ENCODE results near the gene PCDHA13. TPM values are rescaled to one million over a fixed set of nuclear protein-coding genes. Genes with fewer than 3 reads are reported as not detected.
"Not testable (repeated sequence)": the region's sequence is repeated elsewhere in the genome, so short reads cannot be mapped to it uniquely, and the experiment has no call there.

Gene PCDHA13
- total RNA-seq, 1 donor from 2014 or later: 6.1 TPM

- H3K27ac Mint-ChIP-seq: no peak within 1 kb of the TSS
- no peak within 1 kb of the TSS for H3K4me3 Mint-ChIP-seq
- peaks cover 54% of the 10 kb centered on the region for H3K36me3 Mint-ChIP-seq
- H3K27me3 Mint-ChIP-seq (ENCODE audit: low read depth): no peaks in the 10 kb centered on the region
- H3K9me3 Mint-ChIP-seq: peaks cover 36% of the 10 kb centered on the region
- H3K4me1 Mint-ChIP-seq: no peaks in the 10 kb centered on the region
- TF ChIP-seq CTCF (IDR thresholded peaks at IDR 0.05; ENCODE audit: unreplicated experiment): peak; percentile 44
- DNase-seq (ENCODE audit: low spot score in 2 of 2, unreplicated experiment in 2 of 2): no peak
These were observed 40.7 kb upstream of the PCDHA13 start, which contains the start of gene PCDHA8 for GRCh38 chr5:140840978-140841962. Gene PCDHA8 (plus strand): TSS chr5:140841187. CDS start chr5:140841322, 135 bp downstream.

- Mint-ChIP-seq H3K9me3 (peaks cover 46% of the 10 kb centered on the region), H3K4me3 (no peak overlapping the region), H3K27ac (no peak overlapping the region), H3K36me3 (peaks cover 60% of the 10 kb centered on the region), H3K27me3 (ENCODE audit: low read depth) (no peaks in the 10 kb centered on the region), H3K4me1 (no peaks in the 10 kb centered on the region)
- TF ChIP-seq CTCF (IDR thresholded peaks at IDR 0.05; ENCODE audit: unreplicated experiment): no peak
- DNase-seq (ENCODE audit: low spot score in 2 of 2, unreplicated experiment in 2 of 2): no peak
These were observed 38.9 kb upstream of the PCDHA13 start for GRCh38 chr5:140842798-140843733.

GRCh38 chr5:140848139-140849102 lies 33.5 kb upstream of the PCDHA13 start, which contains the start of gene PCDHA9:
Gene PCDHA9 (plus strand): TSS chr5:140848382. CDS start chr5:140848496, 114 bp downstream.
- H3K27me3 Mint-ChIP-seq (ENCODE audit: low read depth); H3K27ac Mint-ChIP-seq; H3K4me1 Mint-ChIP-seq; DNase-seq (ENCODE audit: low spot score in 2 of 2, unreplicated experiment in 2 of 2): not testable (repeated sequence)
- Mint-ChIP-seq H3K36me3 (peaks cover 53% of the 10 kb centered on the region), H3K9me3 (peaks cover 39% of the 10 kb centered on the region), H3K4me3 (peak within 1 kb of the TSS; percentile 8)

GRCh38 chr5:140849831-140850634 lies 31.9 kb upstream of the PCDHA13 start:
- not testable (repeated sequence) for H3K4me1 Mint-ChIP-seq; H3K27ac Mint-ChIP-seq; H3K4me3 Mint-ChIP-seq; H3K27me3 Mint-ChIP-seq (ENCODE audit: low read depth); DNase-seq (ENCODE audit: low spot score in 2 of 2, unreplicated experiment in 2 of 2)
- peaks cover 37% of the 10 kb centered on the region for H3K9me3 Mint-ChIP-seq
- H3K36me3 Mint-ChIP-seq: peaks cover 48% of the 10 kb centered on the region

GRCh38 chr5:140855772-140856674 lies 25.9 kb upstream of the PCDHA13 start, which contains the start of gene PCDHA10:
Gene PCDHA10 (plus strand): TSS chr5:140855897. CDS start chr5:140856049, 152 bp downstream.
- no peaks in the 10 kb centered on the region for H3K27me3 Mint-ChIP-seq (ENCODE audit: low read depth)
- peak within 1 kb of the TSS; percentile 77 for H3K4me3 Mint-ChIP-seq
- peak within 1 kb of the TSS; percentile 93 for H3K27ac Mint-ChIP-seq
- H3K4me1 Mint-ChIP-seq: peaks cover 9% of the 10 kb centered on the region
- TF ChIP-seq CTCF (IDR thresholded peaks at IDR 0.05; ENCODE audit: unreplicated experiment): peak; percentile 25
- H3K36me3 Mint-ChIP-seq: peaks cover 56% of the 10 kb centered on the region
- no peak for DNase-seq (ENCODE audit: low spot score in 2 of 2, unreplicated experiment in 2 of 2)
- H3K9me3 Mint-ChIP-seq: peaks cover 34% of the 10 kb centered on the region

Data from mesothelial cell of epicardium (in vitro differentiated cells).